ENCODE results near the gene TBC1D22A.

The TBC1D22A gene

GRCh38 chr22:46845296-46846149, 83.1 kb downstream of the TBC1D22A start:
- no peak for TF ChIP-seq CTCF (IDR thresholded peaks at IDR 0.05)
- DNase-seq (ENCODE audit: low spot score): peak; percentile 57
- Histone ChIP-seq H3K27ac (no peak overlapping the region), H3K4me3 (peak overlapping the region; percentile 50)

- peak; percentile 45 for DNase-seq (ENCODE audit: low spot score)
- H3K27ac ChIP-seq: no peak overlapping the region
- no peak for TF ChIP-seq CTCF (IDR thresholded peaks at IDR 0.05)
Observed at GRCh38 chr22:46846150-46846831, 83.8 kb downstream of the TBC1D22A start.

GRCh38 chr22:46846832-46847355, 84.4 kb downstream of the TBC1D22A start:
- DNase-seq (ENCODE audit: low spot score): peak; percentile 21

More at GRCh38 chr22:46846150-46846831, 83.8 kb downstream of the TBC1D22A start:
- no peak overlapping the region for H3K4me3 ChIP-seq

GRCh38 chr22:46848197-46848596, 85.7 kb downstream of the TBC1D22A start:
- no peak overlapping the region for H3K27ac ChIP-seq
- TF ChIP-seq CTCF (IDR thresholded peaks at IDR 0.05): no peak
- no peak for DNase-seq (ENCODE audit: low spot score)
- no peak overlapping the region for H3K4me3 ChIP-seq

More at GRCh38 chr22:46846832-46847355, 84.4 kb downstream of the TBC1D22A start:
- no peak for TF ChIP-seq CTCF (IDR thresholded peaks at IDR 0.05)
- H3K4me3 ChIP-seq: no peak overlapping the region
- H3K27ac ChIP-seq: no peak overlapping the region

GRCh38 chr22:46849101-46849500, 86.7 kb downstream of the TBC1D22A start:
- no peak for TF ChIP-seq CTCF (IDR thresholded peaks at IDR 0.05)
- H3K27ac ChIP-seq: no peak overlapping the region
- DNase-seq (ENCODE audit: low spot score): no peak
- H3K4me3 ChIP-seq: no peak overlapping the region

GRCh38 chr22:46849951-46850350, 87.5 kb downstream of the TBC1D22A start:
- Histone ChIP-seq H3K4me3 (no peak overlapping the region), H3K27ac (no peak overlapping the region)
- no peak for TF ChIP-seq CTCF (IDR thresholded peaks at IDR 0.05)
- no peak for DNase-seq (ENCODE audit: low spot score)
